ENCODE data around the gene PMPCA. TPM values are rescaled to one million over a fixed set of nuclear protein-coding genes. Genes with fewer than 3 reads are reported as not detected.

PMPCA gene
- total and polyA plus RNA-seq, 2 of the 13 experiments (the other 11 are each of a cell fraction or from before 2014, with no cell fraction given): 70.2 to 88.4 TPM

GRCh38 chr9:136433043-136433715 is 22.7 kb downstream of the PMPCA start:
- H3K36me3 ChIP-seq (replicated peaks in 1 of 2; ENCODE audit: control insufficient read depth in 1 of 2, insufficient read depth in 2 of 2, low read length in 2 of 2): peaks cover 4 to 6% of the 10 kb centered on the region in 2 experiments; a peak in 2 of 5 replicates

GRCh38 chr9:136433849-136434579 is 23.6 kb downstream of the PMPCA start:
- no TSS peak for BruUV-seq (replicated peaks)
- Histone ChIP-seq H3K4me2 (ENCODE audit: low read depth, low read length) (no peak overlapping the region), H3K27ac (ENCODE audit: extremely low read length, insufficient read depth, low read length) (no peak overlapping the region), H3K9me3 (ENCODE audit: low read length) (no peaks in the 10 kb centered on the region), H3K79me2 (ENCODE audit: insufficient read depth, low read length) (peaks cover 25% of the 10 kb centered on the region), H3K36me3 (replicated peaks in 1 of 2; ENCODE audit: control insufficient read depth in 1 of 2, insufficient read depth in 2 of 2, low read length in 2 of 2) (peaks cover 4 to 6% of the 10 kb centered on the region in 2 experiments; a peak in 2 of 5 replicates), H3K9ac (ENCODE audit: insufficient read depth, low read depth, low read length) (no peak overlapping the region), H3K27me3 (ENCODE audit: control insufficient read depth in 1 of 2, insufficient read depth in 2 of 2, low read length in 2 of 2) (no peaks in the 10 kb centered on the region; a peak in 1 of 5 replicates), H3K4me3 (replicated peaks in 1 of 3; ENCODE audit: insufficient read depth in 1 of 3, low read depth in 2 of 3, low read length in 3 of 3) (no peak overlapping the region), H3K4me1 (ENCODE audit: insufficient read depth, low read length) (peaks cover 22% of the 10 kb centered on the region), H2AFZ (ENCODE audit: low read length) (no peak overlapping the region), H4K20me1 (ENCODE audit: insufficient read depth, low read length) (peaks cover 7% of the 10 kb centered on the region; the same call in 1 of the 2 replicates)
- in situ Hi-C loops (cut with HindIII; ENCODE audit: extremely low pct_ligation_motif_present, low pct_unique_long_range_greater_than_20kb) (no loop called here), intact Hi-C loops (cut with micrococcal nuclease; ENCODE audit: unreplicated experiment) (no loop called here)
- no peak for FAIRE-seq
- no peak for DNase-seq (ENCODE audit: low spot score)
- WGBS (ENCODE audit: low lambda C conversion rate): 97% methylated on average over 26 of the region's 37 CpGs
- no peak for TF ChIP-seq ZNF280D (CRISPR knock-in tag; IDR thresholded peaks at IDR 0.05)
- no peak for TF ChIP-seq ZNF484 (CRISPR knock-in tag; IDR thresholded peaks at IDR 0.05; ENCODE audit: borderline replicate concordance, low read depth)
- TF ChIP-seq ZNF660 (CRISPR knock-in tag; IDR thresholded peaks at IDR 0.05; ENCODE audit: borderline replicate concordance, low read depth): no peak
- TF ChIP-seq ZNF441 (CRISPR knock-in tag; IDR thresholded peaks at IDR 0.05; ENCODE audit: borderline replicate concordance): no peak
- TF ChIP-seq REL (CRISPR knock-in tag; conservative IDR thresholded peaks at IDR 0.05): no peak
- POLR2A ChIA-PET: interaction anchor here (0.6 kb wide), 1 partner anchor 12 kb away, joined by 3 read pairs; no protein-coding TSS in a partner anchor
- CTCF ChIA-PET (ENCODE audit: low intra/inter-chr PET ratio, low total read pairs): no interaction called here
- ATAC-seq: no peak

More at GRCh38 chr9:136433043-136433715, 22.7 kb downstream of the PMPCA start:
- FAIRE-seq (no peak), DNase-seq (ENCODE audit: low spot score) (no peak), ATAC-seq (no peak)
- no peak overlapping the region for H3K27ac ChIP-seq (ENCODE audit: extremely low read length, insufficient read depth, low read length)
- no peaks in the 10 kb centered on the region for H3K9me3 ChIP-seq (ENCODE audit: low read length)
- intact Hi-C loops (cut with micrococcal nuclease; ENCODE audit: unreplicated experiment) (no loop called here), in situ Hi-C loops (cut with HindIII; ENCODE audit: extremely low pct_ligation_motif_present, low pct_unique_long_range_greater_than_20kb) (no loop called here)
- H3K4me1 ChIP-seq (ENCODE audit: insufficient read depth, low read length): peaks cover 19% of the 10 kb centered on the region
- peaks cover 6% of the 10 kb centered on the region; the same call in 1 of the 2 replicates for H4K20me1 ChIP-seq (ENCODE audit: insufficient read depth, low read length)
- no peak overlapping the region for H3K4me2 ChIP-seq (ENCODE audit: low read depth, low read length)
- no peak overlapping the region for H2AFZ ChIP-seq (ENCODE audit: low read length)
- no peak overlapping the region for H3K9ac ChIP-seq (ENCODE audit: insufficient read depth, low read depth, low read length)
- H3K27me3 ChIP-seq (ENCODE audit: control insufficient read depth in 1 of 2, insufficient read depth in 2 of 2, low read length in 2 of 2): no peaks in the 10 kb centered on the region
- peaks cover 17% of the 10 kb centered on the region for H3K79me2 ChIP-seq (ENCODE audit: insufficient read depth, low read length)
- WGBS (ENCODE audit: low lambda C conversion rate): 99% methylated on average over 11 of the region's 36 CpGs
- TF ChIP-seq CBFB (CRISPR knock-in tag; IDR thresholded peaks at IDR 0.05): no peak
- TF ChIP-seq ZSCAN22 (CRISPR knock-in tag; IDR thresholded peaks at IDR 0.05): no peak
- no peak for TF ChIP-seq KLF16 (CRISPR knock-in tag; IDR thresholded peaks at IDR 0.05)
- no peak for TF ChIP-seq REL (CRISPR knock-in tag; conservative IDR thresholded peaks at IDR 0.05)
- TF ChIP-seq ZNF282 (IDR thresholded peaks at IDR 0.05; ENCODE audit: partially characterized antibody): no peak
- no peak for TF ChIP-seq CHD2 (IDR thresholded peaks at IDR 0.05; ENCODE audit: low read depth, low read length)
- no peak for TF ChIP-seq CC2D1A (CRISPR knock-in tag; IDR thresholded peaks at IDR 0.05)
- TF ChIP-seq ZNF232 (CRISPR knock-in tag; IDR thresholded peaks at IDR 0.05; ENCODE audit: borderline replicate concordance): no peak
- no peak for TF ChIP-seq DR1 (CRISPR knock-in tag; IDR thresholded peaks at IDR 0.05)
- no peak for TF ChIP-seq TCF12 (IDR thresholded peaks at IDR 0.05)
- TF ChIP-seq TCF12 (CRISPR knock-in tag; IDR thresholded peaks at IDR 0.05): no peak
- no peak overlapping the region for H3K4me3 ChIP-seq (replicated peaks in 1 of 3; ENCODE audit: insufficient read depth in 1 of 3, low read depth in 2 of 3, low read length in 3 of 3)
- POLR2A ChIA-PET: no interaction called here
- no TSS peak for BruUV-seq (replicated peaks)
- CTCF ChIA-PET (ENCODE audit: low intra/inter-chr PET ratio, low total read pairs): no interaction called here

All from HepG2 (cell line).